ENCODE measurements around the gene RBM23.
A peak's percentile ranks its signal among the peaks of the same experiment; 100 is the strongest.

RBM23 gene

DNA sequence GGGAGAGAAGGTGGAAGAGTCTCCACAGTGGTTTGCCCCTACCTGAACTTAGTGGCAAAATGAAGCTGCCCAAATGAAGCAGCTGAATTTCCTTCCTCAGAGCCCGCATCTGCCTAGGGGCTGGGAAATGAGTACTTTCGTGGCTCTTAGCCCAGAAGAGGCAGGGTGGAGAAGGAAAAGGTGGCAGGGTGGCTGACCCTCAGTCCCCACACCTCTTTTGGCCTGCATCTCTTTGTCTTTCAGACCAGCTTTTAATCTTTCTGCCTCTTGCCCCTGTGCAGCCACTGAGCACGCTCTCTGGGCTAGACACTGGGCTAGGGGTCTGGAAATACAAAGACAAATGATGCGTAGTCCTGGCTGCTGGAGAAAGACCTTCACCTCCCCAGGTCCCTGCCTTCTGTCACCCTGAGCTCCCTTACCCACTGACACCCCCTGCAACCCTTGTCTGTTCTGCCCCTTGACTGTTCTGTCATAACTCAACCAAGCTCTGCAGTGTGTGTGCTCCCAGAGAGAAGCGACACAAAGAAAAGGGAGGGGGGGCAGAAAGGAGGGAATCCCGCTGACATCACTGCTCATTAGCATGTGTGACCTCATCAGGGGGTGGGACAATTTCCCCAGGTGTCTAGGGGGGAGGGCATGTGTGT, 36.3 kb downstream of the RBM23 start:
- H3K36me3 ChIP-seq (ENCODE audit: control insufficient read depth, insufficient read depth, low read length) = peaks cover 18% of the 10 kb centered on the region
- H3K4me1 ChIP-seq (ENCODE audit: control insufficient read depth, insufficient read depth, low read length) = peaks cover 30% of the 10 kb centered on the region
- no peak overlapping the region for H3K4me3 ChIP-seq (ENCODE audit: low read length)
- no peaks in the 10 kb centered on the region for H3K9me3 ChIP-seq (ENCODE audit: control insufficient read depth, low read length)
- H3K27me3 ChIP-seq (ENCODE audit: control insufficient read depth, insufficient read depth, low read length) = no peaks in the 10 kb centered on the region
- peak overlapping the region; percentile 3 for H3K9ac ChIP-seq (ENCODE audit: low read length)

DNA sequence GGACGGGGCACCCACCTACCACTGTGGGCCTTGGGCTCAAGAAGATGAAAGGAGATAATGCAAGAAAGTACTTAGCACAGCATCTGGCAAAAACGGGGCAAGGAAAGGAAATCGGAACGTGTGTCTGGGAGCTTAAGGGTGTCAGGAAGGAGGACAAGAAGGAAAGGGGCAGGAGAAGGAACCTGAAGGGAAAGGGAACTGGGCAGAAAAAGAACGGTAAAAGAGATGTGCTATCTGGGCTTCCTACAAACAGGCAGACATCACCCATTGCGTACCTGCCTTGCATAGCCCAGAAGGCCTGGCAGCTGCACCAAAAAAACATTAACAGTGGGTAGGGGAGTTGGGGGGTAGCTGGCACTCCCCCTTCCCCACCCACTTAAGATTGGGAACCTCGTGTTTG, 36.9 kb downstream of the RBM23 start:
- no peak overlapping the region for H3K9ac ChIP-seq (ENCODE audit: low read length)
- H3K9me3 ChIP-seq (ENCODE audit: control insufficient read depth, low read length) = no peaks in the 10 kb centered on the region
- no peak overlapping the region for H3K4me3 ChIP-seq (ENCODE audit: low read length)

GRCh38 chr14:22878271-22879246, 40.4 kb downstream of the RBM23 start:
- no peaks in the 10 kb centered on the region for H3K27me3 ChIP-seq (ENCODE audit: control insufficient read depth, insufficient read depth, low read length)
- H3K9ac ChIP-seq (ENCODE audit: low read length) = no peak overlapping the region
- H3K36me3 ChIP-seq (ENCODE audit: control insufficient read depth, insufficient read depth, low read length) = peaks cover 54% of the 10 kb centered on the region
- peaks cover 25% of the 10 kb centered on the region for H3K4me1 ChIP-seq (ENCODE audit: control insufficient read depth, insufficient read depth, low read length)
- no peaks in the 10 kb centered on the region for H3K9me3 ChIP-seq (ENCODE audit: control insufficient read depth, low read length)
- no peak overlapping the region for H3K4me3 ChIP-seq (ENCODE audit: low read length)

More for the DNA sequence above, 36.9 kb downstream of the RBM23 start:
- H3K36me3 ChIP-seq (ENCODE audit: control insufficient read depth, insufficient read depth, low read length) = peaks cover 24% of the 10 kb centered on the region
- no peaks in the 10 kb centered on the region for H3K27me3 ChIP-seq (ENCODE audit: control insufficient read depth, insufficient read depth, low read length)
- peaks cover 28% of the 10 kb centered on the region for H3K4me1 ChIP-seq (ENCODE audit: control insufficient read depth, insufficient read depth, low read length)

DNA sequence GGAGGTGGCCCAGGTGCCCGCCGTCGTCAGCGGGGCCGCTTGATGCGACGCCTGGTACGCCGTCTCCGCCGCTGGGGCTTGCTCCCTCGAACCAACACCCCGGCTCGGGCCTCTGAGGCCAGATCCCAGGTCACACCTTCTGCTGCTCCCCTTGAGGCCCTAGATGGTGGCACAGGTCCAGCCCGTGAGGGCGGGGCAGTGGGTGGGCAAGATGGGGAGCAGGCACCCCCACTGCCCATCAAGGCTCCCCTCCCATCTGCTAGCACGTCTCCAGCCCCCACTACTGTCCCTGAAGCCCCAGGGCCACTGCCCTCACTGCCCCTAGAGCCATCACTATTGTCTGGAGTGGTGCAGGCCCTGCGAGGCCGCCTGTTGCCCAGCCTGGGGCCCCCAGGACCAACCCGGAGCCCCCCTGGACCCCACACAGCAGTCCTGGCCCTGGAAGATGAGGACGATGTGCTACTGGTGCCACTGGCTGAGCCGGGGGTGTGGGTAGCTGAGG, 41.9 kb downstream of the RBM23 start:
- Histone ChIP-seq H3K27me3 (ENCODE audit: control insufficient read depth, insufficient read depth, low read length) (no peaks in the 10 kb centered on the region), H3K4me1 (ENCODE audit: control insufficient read depth, insufficient read depth, low read length) (peaks cover 18% of the 10 kb centered on the region), H3K4me3 (ENCODE audit: low read length) (no peak overlapping the region), H3K36me3 (ENCODE audit: control insufficient read depth, insufficient read depth, low read length) (peaks cover 54% of the 10 kb centered on the region), H3K9ac (ENCODE audit: low read length) (no peak overlapping the region), H3K9me3 (ENCODE audit: control insufficient read depth, low read length) (no peaks in the 10 kb centered on the region)

DNA sequence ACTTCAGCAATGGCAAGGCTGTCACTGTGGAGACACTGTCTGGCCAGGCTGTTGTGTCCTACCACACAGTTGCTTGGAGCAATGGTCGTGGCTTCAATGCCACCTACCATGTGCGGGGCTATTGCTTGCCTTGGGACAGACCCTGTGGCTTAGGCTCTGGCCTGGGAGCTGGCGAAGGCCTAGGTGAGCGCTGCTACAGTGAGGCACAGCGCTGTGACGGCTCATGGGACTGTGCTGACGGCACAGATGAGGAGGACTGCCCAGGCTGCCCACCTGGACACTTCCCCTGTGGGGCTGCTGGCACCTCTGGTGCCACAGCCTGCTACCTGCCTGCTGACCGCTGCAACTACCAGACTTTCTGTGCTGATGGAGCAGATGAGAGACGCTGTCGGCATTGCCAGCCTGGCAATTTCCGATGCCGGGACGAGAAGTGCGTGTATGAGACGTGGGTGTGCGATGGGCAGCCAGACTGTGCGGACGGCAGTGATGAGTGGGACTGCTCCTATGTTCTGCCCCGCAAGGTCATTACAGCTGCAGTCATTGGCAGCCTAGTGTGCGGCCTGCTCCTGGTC, 43.1 kb downstream of the RBM23 start:
- Histone ChIP-seq H3K4me1 (ENCODE audit: control insufficient read depth, insufficient read depth, low read length) (peaks cover 13% of the 10 kb centered on the region), H3K9ac (ENCODE audit: low read length) (no peak overlapping the region), H3K27me3 (ENCODE audit: control insufficient read depth, insufficient read depth, low read length) (no peaks in the 10 kb centered on the region), H3K9me3 (ENCODE audit: control insufficient read depth, low read length) (no peaks in the 10 kb centered on the region), H3K4me3 (ENCODE audit: low read length) (no peak overlapping the region), H3K36me3 (ENCODE audit: control insufficient read depth, insufficient read depth, low read length) (peaks cover 54% of the 10 kb centered on the region)

GRCh38 chr14:22875003-22875747, 43.8 kb downstream of the RBM23 start:
- Histone ChIP-seq H3K9ac (ENCODE audit: low read length) (no peak overlapping the region), H3K36me3 (ENCODE audit: control insufficient read depth, insufficient read depth, low read length) (peaks cover 54% of the 10 kb centered on the region), H3K4me1 (ENCODE audit: control insufficient read depth, insufficient read depth, low read length) (peaks cover 19% of the 10 kb centered on the region), H3K9me3 (ENCODE audit: control insufficient read depth, low read length) (no peaks in the 10 kb centered on the region), H3K4me3 (ENCODE audit: low read length) (no peak overlapping the region), H3K27me3 (ENCODE audit: control insufficient read depth, insufficient read depth, low read length) (no peaks in the 10 kb centered on the region)

DNA sequence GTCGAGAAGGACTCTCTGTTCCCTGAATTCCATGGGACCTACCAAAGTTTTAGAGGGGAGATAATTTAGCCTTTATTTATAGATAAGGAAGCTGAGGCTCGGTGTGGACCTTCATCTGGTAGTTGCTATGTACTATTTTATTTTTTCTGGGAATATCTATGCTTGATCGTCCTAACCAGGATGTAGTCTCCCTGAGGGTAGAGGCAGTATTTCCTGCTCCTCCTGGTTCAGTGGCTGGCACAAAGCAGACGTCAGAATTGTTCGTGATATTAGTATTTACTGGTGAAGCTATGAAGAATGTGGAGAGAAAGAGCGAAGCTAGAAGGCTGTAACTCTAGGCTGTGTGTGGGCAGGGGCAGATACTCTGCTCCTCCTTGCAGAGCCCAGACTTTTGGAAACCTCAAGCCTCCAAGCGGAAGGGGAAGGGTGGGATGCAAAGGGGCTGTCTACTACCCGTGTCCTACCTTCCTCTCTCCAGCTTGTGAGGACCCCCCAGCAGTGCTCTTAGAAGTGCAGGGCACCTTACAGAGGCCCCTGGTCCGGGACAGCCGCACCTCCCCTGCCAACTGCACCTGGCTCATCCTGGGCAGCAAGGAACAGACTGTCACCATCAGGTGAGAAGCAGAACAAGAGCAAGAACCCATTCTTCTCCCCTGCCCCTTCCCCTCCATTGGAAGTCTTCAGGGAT, 46.0 kb downstream of the RBM23 start:
- peak overlapping the region; percentile 60 for H3K4me3 ChIP-seq (ENCODE audit: low read length)
- H3K36me3 ChIP-seq (ENCODE audit: control insufficient read depth, insufficient read depth, low read length) = peaks cover 39% of the 10 kb centered on the region
- H3K9ac ChIP-seq (ENCODE audit: low read length) = peak overlapping the region; percentile 99
- no peaks in the 10 kb centered on the region for H3K9me3 ChIP-seq (ENCODE audit: control insufficient read depth, low read length)
- no peaks in the 10 kb centered on the region for H3K27me3 ChIP-seq (ENCODE audit: control insufficient read depth, insufficient read depth, low read length)
- peaks cover 21% of the 10 kb centered on the region for H3K4me1 ChIP-seq (ENCODE audit: control insufficient read depth, insufficient read depth, low read length)

GRCh38 chr14:22872033-22872832, 46.7 kb downstream of the RBM23 start:
- Histone ChIP-seq H3K4me1 (ENCODE audit: control insufficient read depth, insufficient read depth, low read length) (peaks cover 21% of the 10 kb centered on the region), H3K4me3 (ENCODE audit: low read length) (peak overlapping the region; percentile 60), H3K27me3 (ENCODE audit: control insufficient read depth, insufficient read depth, low read length) (no peaks in the 10 kb centered on the region)

DNA sequence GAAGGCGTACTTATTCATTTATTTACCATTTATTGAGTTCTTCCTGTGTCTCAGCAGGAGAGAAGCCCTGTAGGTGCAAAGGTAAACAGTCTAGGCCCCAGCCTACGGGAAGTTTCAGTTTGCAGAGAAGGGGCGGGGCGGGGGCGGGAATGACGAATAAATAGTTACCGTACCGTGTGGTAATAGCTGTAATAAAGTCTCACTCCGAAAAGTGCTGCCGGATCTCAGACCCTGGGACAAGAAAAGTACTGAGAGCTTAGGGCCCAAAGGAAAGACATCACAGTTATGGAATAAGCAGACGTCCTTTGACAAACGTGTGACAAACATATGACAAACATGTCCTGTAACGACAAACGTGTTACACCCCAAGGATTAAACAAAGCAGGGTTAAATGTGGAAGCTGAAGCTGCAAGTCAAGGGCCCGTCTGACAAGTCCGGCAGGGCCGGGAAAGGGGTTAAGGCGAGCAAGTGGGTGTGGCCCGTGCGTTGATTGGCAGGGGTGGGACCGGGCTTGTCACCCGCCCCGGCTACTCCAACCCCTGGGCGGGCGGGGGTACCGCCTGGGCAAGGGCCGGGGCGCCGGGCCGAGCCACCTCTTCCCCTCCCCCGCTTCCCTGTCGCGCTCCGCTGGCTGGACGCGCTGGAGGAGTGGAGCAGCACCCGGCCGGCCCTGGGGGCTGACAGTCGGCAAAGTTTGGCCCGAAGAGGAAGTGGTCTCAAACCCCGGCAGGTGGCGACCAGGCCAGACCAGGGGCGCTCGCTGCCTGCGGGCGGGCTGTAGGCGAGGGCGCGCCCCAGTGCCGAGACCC, 47.5 kb downstream of the RBM23 start, which contains the start of gene LRP10:
Gene LRP10, plus strand, starts transcription at position 517 of the 809 bp plus-strand sequence. CDS start 564 bp downstream, outside the sequence.
- no peaks in the 10 kb centered on the region for H3K9me3 ChIP-seq (ENCODE audit: control insufficient read depth, low read length)
- H3K36me3 ChIP-seq (ENCODE audit: control insufficient read depth, insufficient read depth, low read length) = peaks cover 23% of the 10 kb centered on the region
- no peaks in the 10 kb centered on the region for H3K27me3 ChIP-seq (ENCODE audit: control insufficient read depth, insufficient read depth, low read length)
- H3K9ac ChIP-seq (ENCODE audit: low read length) = peak within 1 kb of the TSS; percentile 99
- peaks cover 21% of the 10 kb centered on the region for H3K4me1 ChIP-seq (ENCODE audit: control insufficient read depth, insufficient read depth, low read length)
- H3K4me3 ChIP-seq (ENCODE audit: low read length) = peak within 1 kb of the TSS; percentile 60

More at GRCh38 chr14:22872033-22872832, 46.7 kb downstream of the RBM23 start:
- Histone ChIP-seq H3K36me3 (ENCODE audit: control insufficient read depth, insufficient read depth, low read length) (peaks cover 31% of the 10 kb centered on the region), H3K9ac (ENCODE audit: low read length) (peak overlapping the region; percentile 99), H3K9me3 (ENCODE audit: control insufficient read depth, low read length) (no peaks in the 10 kb centered on the region)

DNA sequence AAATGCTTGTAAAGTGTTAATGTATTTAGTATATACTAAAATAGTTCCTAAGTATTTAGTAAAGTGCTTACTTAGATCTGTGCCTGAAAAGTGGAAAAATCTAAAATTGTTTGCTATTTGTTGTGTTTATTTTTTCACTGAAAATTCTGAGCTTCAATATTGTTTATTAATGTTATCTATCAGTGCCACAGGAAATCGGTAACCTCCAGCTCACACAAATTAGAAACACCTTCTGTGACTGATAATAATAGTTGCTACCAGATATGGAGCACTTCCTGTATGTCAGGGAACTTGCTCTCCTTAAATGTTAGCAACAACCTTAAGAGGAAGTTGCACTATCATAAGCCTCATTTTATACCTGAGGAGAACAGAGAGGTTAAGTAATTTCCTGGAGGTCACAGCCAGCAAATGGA, 48.1 kb downstream of the RBM23 start:
- no peaks in the 10 kb centered on the region for H3K27me3 ChIP-seq (ENCODE audit: control insufficient read depth, insufficient read depth, low read length)
- H3K4me1 ChIP-seq (ENCODE audit: control insufficient read depth, insufficient read depth, low read length) = peaks cover 21% of the 10 kb centered on the region
- peaks cover 17% of the 10 kb centered on the region for H3K36me3 ChIP-seq (ENCODE audit: control insufficient read depth, insufficient read depth, low read length)
- H3K9ac ChIP-seq (ENCODE audit: low read length) = peak overlapping the region; percentile 99
- peak overlapping the region; percentile 60 for H3K4me3 ChIP-seq (ENCODE audit: low read length)
- H3K9me3 ChIP-seq (ENCODE audit: control insufficient read depth, low read length) = no peaks in the 10 kb centered on the region

Measured in mucosa of stomach (tissue), 1 donor.